HG02852 (cell line): ENCODE results near the gene DCP1B.

ENCODE experiments used
- ATAC-seq: cut with Tn5 transposase; IDR thresholded peaks from one replicate; pipeline ENCODE4 v1.9.1; 2021; ENCODE audit warnings: mild to moderate bottlenecking, moderate library complexity; ENCODE audit not compliant: unreplicated experiment

Gene DCP1B

GRCh38 chr12:1936406-1937320 lies 67.6 kb downstream of the DCP1B start:
- no peak for ATAC-seq

- ATAC-seq: no peak
These were observed 68.4 kb downstream of the DCP1B start for GRCh38 chr12:1935700-1936378.

GRCh38 chr12:1935242-1935641 lies 69.0 kb downstream of the DCP1B start:
- no peak for ATAC-seq

- no peak for ATAC-seq
These were observed 69.4 kb downstream of the DCP1B start for GRCh38 chr12:1934831-1935230.

GRCh38 chr12:1934068-1934467 lies 70.2 kb downstream of the DCP1B start:
- no peak for ATAC-seq

GRCh38 chr12:1933342-1934051 lies 70.8 kb downstream of the DCP1B start:
- ATAC-seq: no peak

GRCh38 chr12:1932264-1932777 lies 71.9 kb downstream of the DCP1B start:
- ATAC-seq: no peak

- no peak for ATAC-seq
These were observed 72.6 kb downstream of the DCP1B start for GRCh38 chr12:1931642-1932041.

- ATAC-seq: no peak
These were observed 73.3 kb downstream of the DCP1B start for GRCh38 chr12:1930803-1931597.

- ATAC-seq: no peak
These were observed 74.1 kb downstream of the DCP1B start for GRCh38 chr12:1929985-1930802.

GRCh38 chr12:1929241-1929984 lies 74.8 kb downstream of the DCP1B start:
- no peak for ATAC-seq

GRCh38 chr12:1928439-1929121 lies 75.7 kb downstream of the DCP1B start:
- no peak for ATAC-seq

GRCh38 chr12:1927751-1928351 lies 76.4 kb downstream of the DCP1B start:
- ATAC-seq: no peak

GRCh38 chr12:1927051-1927680 lies 77.1 kb downstream of the DCP1B start:
- ATAC-seq: no peak

- no peak for ATAC-seq
These were observed 78.0 kb downstream of the DCP1B start for GRCh38 chr12:1926251-1926657.

- no peak for ATAC-seq
These were observed 78.6 kb downstream of the DCP1B start for GRCh38 chr12:1925684-1926006.

GRCh38 chr12:1924996-1925683 lies 79.1 kb downstream of the DCP1B start:
- ATAC-seq: no peak
